Stimulated activated CD4-positive, alpha-beta T cell treated with anti-CD3 and anti-CD28 coated beads, Interleukin-15, amount 100 ng/mL, for 24 hours (primary cell): ENCODE data around the gene HEMGN.

Source experiments
- DNase-seq: peaks from one replicate; pipeline ENCODE4 v3.0.0-alpha.2; 2020

Gene HEMGN

GRCh38 chr9:97891736-97892135 lies 46.2 kb downstream of the HEMGN start:
- DNase-seq, result no peak

GRCh38 chr9:97889941-97890887 lies 47.8 kb downstream of the HEMGN start:
- DNase-seq, result peak; percentile 76

- DNase-seq, result no peak
These were observed 57.6 kb downstream of the HEMGN start for GRCh38 chr9:97880336-97880735.
